Transverse colon (tissue), 3 donors: ENCODE data around the gene LRBA.

Experiments
- CTCF ChIP-seq, 5 experiments: fragments of 200-600 bp in 3 of 5; fragments of 450-650 bp in 2 of 5; sonication (generic) in 3 of 5; IDR thresholded peaks; 1 replicate in 2 of 5; 2 replicates in 3 of 5; pipeline ENCODE4 v1.5.1; 2016 to 2017; ENCODE audit warnings: antibody characterized with exemption in 5 of 5, inconsistent platforms in 3 of 5, mild to moderate bottlenecking in 2 of 5, moderate library complexity in 1 of 5
- POLR2A ChIP-seq: fragments of 450-650 bp; IDR thresholded peaks from one replicate; pipeline ENCODE4 v1.6.1; 2016; ENCODE audit warnings: antibody characterized with exemption, mild to moderate bottlenecking, moderate library complexity

GRCh38 chr4:150598909-150599308, 416.2 kb downstream of the LRBA start:
- TF ChIP-seq CTCF (IDR thresholded peaks at IDR 0.05): no peak
- no peak for TF ChIP-seq POLR2A
